Tibial nerve (tissue), 3 donors: ENCODE data around the gene CTNND2.

Experiments
- POLR2A ChIP-seq, 2 donors: fragments of 450-650 bp; IDR thresholded peaks; one replicate each; pipeline ENCODE4 v1.6.1; 2017; ENCODE audit warnings: antibody characterized with exemption in 2 of 2, mild to moderate bottlenecking in 2 of 2, moderate library complexity in 2 of 2
- TF ChIP-seq, protein P1 (sequence below), 5 experiments: fragments of 200-600 bp in 3 of 5; fragments of 450-650 bp in 2 of 5; sonication (generic) in 3 of 5; IDR thresholded peaks; one replicate each; pipeline ENCODE4 v1.5.1; 2016 to 2019; ENCODE audit warnings: antibody characterized with exemption in 5 of 5, mild to moderate bottlenecking in 3 of 5, moderate library complexity in 2 of 5

DNA sequence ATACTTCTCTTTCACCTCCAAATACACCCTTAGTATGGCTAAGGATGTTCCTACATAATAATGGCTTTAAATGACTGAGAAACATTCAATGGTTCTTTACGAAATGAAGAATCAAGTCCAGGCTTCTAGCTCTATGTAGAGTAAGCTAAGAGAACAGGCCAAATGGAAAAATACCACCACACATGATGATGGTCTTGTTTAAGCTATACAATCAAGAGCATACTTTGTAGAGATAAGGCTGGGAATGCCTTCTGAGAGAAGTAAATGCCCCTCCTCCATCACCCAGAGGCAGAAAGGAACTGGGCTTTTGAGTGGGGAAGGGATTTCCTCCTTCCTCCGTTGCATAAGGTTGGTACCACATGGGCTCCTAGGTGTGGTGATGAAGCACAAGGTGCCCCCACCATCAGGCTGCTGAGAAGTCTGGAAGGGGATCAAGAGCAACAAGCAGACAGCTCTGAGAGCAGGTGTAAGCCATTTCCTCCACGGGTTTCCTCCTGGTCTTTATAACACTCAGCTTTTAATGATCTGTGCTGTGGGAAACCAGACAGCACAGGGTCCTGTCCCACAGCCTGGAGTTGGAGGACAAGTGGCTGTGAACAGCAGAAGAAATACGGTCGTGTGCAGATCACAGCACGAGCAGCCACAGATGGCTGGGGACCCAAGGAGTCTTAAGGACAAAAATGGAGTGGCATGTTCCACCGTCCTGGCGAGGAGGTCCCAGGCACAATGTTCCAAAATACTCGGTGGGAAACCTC is 396.9 kb downstream of the CTNND2 start:
- TF ChIP-seq, protein P1, sequence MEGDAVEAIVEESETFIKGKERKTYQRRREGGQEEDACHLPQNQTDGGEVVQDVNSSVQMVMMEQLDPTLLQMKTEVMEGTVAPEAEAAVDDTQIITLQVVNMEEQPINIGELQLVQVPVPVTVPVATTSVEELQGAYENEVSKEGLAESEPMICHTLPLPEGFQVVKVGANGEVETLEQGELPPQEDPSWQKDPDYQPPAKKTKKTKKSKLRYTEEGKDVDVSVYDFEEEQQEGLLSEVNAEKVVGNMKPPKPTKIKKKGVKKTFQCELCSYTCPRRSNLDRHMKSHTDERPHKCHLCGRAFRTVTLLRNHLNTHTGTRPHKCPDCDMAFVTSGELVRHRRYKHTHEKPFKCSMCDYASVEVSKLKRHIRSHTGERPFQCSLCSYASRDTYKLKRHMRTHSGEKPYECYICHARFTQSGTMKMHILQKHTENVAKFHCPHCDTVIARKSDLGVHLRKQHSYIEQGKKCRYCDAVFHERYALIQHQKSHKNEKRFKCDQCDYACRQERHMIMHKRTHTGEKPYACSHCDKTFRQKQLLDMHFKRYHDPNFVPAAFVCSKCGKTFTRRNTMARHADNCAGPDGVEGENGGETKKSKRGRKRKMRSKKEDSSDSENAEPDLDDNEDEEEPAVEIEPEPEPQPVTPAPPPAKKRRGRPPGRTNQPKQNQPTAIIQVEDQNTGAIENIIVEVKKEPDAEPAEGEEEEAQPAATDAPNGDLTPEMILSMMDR (IDR thresholded peaks at IDR 0.05): no peak
- TF ChIP-seq POLR2A (IDR thresholded peaks at IDR 0.05): no peak
